ENCODE data around the gene CLDN9. TPM values are rescaled to one million over a fixed set of nuclear protein-coding genes. Genes with fewer than 3 reads are reported as not detected.

The CLDN9 gene
- total and polyA plus RNA-seq, 9 of the 15 experiments (the other 6 are each of a cell fraction or from before 2014, with no cell fraction given) = 0.12 to 0.44 (median 0.22) TPM; not detected in 4

- TF ChIP-seq BRF2 (IDR thresholded peaks at IDR 0.05; ENCODE audit: borderline replicate concordance, insufficient read depth, insufficient read length) = no peak
- no peak for TF ChIP-seq PREB (CRISPR knock-in tag; IDR thresholded peaks at IDR 0.05)
- no peak for TF ChIP-seq WHSC1 (IDR thresholded peaks at IDR 0.05; ENCODE audit: low read length)
- TF ChIP-seq ZNF12 (CRISPR knock-in tag; IDR thresholded peaks at IDR 0.05) = no peak
- peak; percentile 74; the same call in 1 of the 2 replicates for TF ChIP-seq ETV5 (CRISPR knock-in tag; IDR thresholded peaks at IDR 0.05; ENCODE audit: low read depth)
- no peak for TF ChIP-seq RREB1 (CRISPR knock-in tag; IDR thresholded peaks at IDR 0.05)
- no peak for TF ChIP-seq TRIM28 (IDR thresholded peaks at IDR 0.05)
- TF ChIP-seq HNRNPK (IDR thresholded peaks at IDR 0.05; ENCODE audit: low read depth, low read length, poor library complexity, severe bottlenecking) = no peak
- no peak for TF ChIP-seq MBD2 (IDR thresholded peaks at IDR 0.05; ENCODE audit: borderline replicate concordance, low read depth)
- 0 out of 2 replicates have a peak, but pooled peaks have one; percentile 9 for TF ChIP-seq PML (IDR thresholded peaks at IDR 0.05; ENCODE audit: low read length)
- no peak for TF ChIP-seq HNRNPUL1 (IDR thresholded peaks at IDR 0.05; ENCODE audit: low read length)
- no peak for TF ChIP-seq MECOM (CRISPR knock-in tag; IDR thresholded peaks at IDR 0.05)
- TF ChIP-seq ZNF57 (CRISPR knock-in tag; IDR thresholded peaks at IDR 0.05) = no peak
- no peak for TF ChIP-seq XRCC3 (IDR thresholded peaks at IDR 0.05)
- peak; percentile 48 to 96; a peak in 3 of 4 replicates for TF ChIP-seq TEAD1 (CRISPR knock-in tag; IDR thresholded peaks at IDR 0.05)
- TF ChIP-seq CREM (IDR thresholded peaks at IDR 0.05; ENCODE audit: low read depth) = peak; percentile 14; the same call in 1 of the 2 replicates
- TF ChIP-seq RHOXF2B (CRISPR knock-in tag; conservative IDR thresholded peaks at IDR 0.05) = no peak
- TF ChIP-seq ZC3H8 (IDR thresholded peaks at IDR 0.05) = no peak
- TF ChIP-seq TOE1 (IDR thresholded peaks at IDR 0.05; ENCODE audit: borderline replicate concordance) = no peak; the same call in 1 of the 2 replicates
- no peak for TF ChIP-seq TOE1 (CRISPR knock-in tag; IDR thresholded peaks at IDR 0.05; ENCODE audit: borderline replicate concordance, low read depth)
- TF ChIP-seq C11orf30 (IDR thresholded peaks at IDR 0.05; ENCODE audit: low read depth) = no peak
Measured at GRCh38 chr16:3020604-3021448, 8.1 kb downstream of the CLDN9 start (continued).
